Fibroblast of lung (primary cell): ENCODE measurements around the gene PDK3.

Source experiments
- EZH2 ChIP-seq: IDR thresholded peaks from 2 replicates; pipeline ENCODE4 v1.5.1; 2012; ENCODE audit warnings: low read length, control low read depth, mild to moderate bottlenecking; ENCODE audit errors: missing control alignments
- TF ChIP-seq, protein P1 (sequence below), 2 donors: IDR thresholded peaks in 1 of 2; conservative IDR thresholded peaks in 1 of 2; 1 replicate in 1 of 2; 2 replicates in 1 of 2; pipeline ENCODE4 v1.5.1; 2011 to 2012; ENCODE audit warnings: low read length in 2 of 2, control low read depth in 1 of 2, inconsistent platforms in 1 of 2, low read depth in 1 of 2, mild to moderate bottlenecking in 1 of 2

DNA sequence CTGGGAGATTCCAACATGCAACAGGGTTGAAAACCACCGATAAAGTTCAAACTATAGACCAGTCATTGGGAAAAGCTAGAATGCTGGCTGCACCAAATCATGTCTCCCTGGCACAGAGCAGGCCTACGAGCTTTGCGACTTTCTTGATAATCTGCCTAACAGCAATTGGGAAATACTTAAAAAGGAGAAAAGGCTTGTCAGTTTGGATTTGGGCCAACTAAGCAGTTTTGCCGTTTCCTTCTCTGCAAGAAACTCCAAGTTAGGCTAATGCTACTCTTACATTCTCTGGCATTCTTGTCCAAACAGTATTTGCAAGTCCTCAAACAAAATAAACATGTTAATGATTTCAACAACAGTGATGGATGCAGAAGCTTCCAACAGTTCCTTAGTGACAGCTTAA, 87.9 kb downstream of the PDK3 start:
- TF ChIP-seq, protein P1, sequence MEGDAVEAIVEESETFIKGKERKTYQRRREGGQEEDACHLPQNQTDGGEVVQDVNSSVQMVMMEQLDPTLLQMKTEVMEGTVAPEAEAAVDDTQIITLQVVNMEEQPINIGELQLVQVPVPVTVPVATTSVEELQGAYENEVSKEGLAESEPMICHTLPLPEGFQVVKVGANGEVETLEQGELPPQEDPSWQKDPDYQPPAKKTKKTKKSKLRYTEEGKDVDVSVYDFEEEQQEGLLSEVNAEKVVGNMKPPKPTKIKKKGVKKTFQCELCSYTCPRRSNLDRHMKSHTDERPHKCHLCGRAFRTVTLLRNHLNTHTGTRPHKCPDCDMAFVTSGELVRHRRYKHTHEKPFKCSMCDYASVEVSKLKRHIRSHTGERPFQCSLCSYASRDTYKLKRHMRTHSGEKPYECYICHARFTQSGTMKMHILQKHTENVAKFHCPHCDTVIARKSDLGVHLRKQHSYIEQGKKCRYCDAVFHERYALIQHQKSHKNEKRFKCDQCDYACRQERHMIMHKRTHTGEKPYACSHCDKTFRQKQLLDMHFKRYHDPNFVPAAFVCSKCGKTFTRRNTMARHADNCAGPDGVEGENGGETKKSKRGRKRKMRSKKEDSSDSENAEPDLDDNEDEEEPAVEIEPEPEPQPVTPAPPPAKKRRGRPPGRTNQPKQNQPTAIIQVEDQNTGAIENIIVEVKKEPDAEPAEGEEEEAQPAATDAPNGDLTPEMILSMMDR (conservative IDR thresholded peaks at IDR 0.05 in 1 of 2, IDR thresholded peaks at IDR 0.05 in 1 of 2; ENCODE audit: low read depth in 1 of 2, low read length in 2 of 2), result no peak
- no peak for TF ChIP-seq EZH2
